ENCODE data around the gene TSPAN15. TPM values are rescaled to one million over a fixed set of nuclear protein-coding genes. Genes with fewer than 3 reads are reported as not detected.

TSPAN15 gene
- total RNA-seq, 1 experiment from 2014 or later: 108 TPM

GRCh38 chr10:69508738-69509340, 57.6 kb downstream of the TSPAN15 start:
- Histone ChIP-seq H3K27me3 (ENCODE audit: insufficient read depth, low read depth) (no peaks in the 10 kb centered on the region), H3K27ac (no peak overlapping the region), H3K36me3 (ENCODE audit: low read depth) (peaks cover 9% of the 10 kb centered on the region; the same call in 1 of the 2 replicates), H3K4me3 (no peak overlapping the region), H3K4me1 (replicated peaks; ENCODE audit: insufficient read depth) (peaks cover 11% of the 10 kb centered on the region), H4K20me1 (ENCODE audit: insufficient read depth) (no peaks in the 10 kb centered on the region), H2AFZ (no peak overlapping the region), H3K9me3 (ENCODE audit: insufficient read depth, low read depth) (no peaks in the 10 kb centered on the region), H3K4me2 (no peak overlapping the region), H3K9me2 (ENCODE audit: insufficient read depth) (no peaks in the 10 kb centered on the region), H3F3A (ENCODE audit: insufficient read depth, low read depth) (peaks cover 14% of the 10 kb centered on the region; the same call in 1 of the 2 replicates), H3K79me2 (ENCODE audit: low read depth) (no peaks in the 10 kb centered on the region)
- ChIA-PET POLR2A (ENCODE audit: unreplicated experiment) (no interaction called here), CTCF (interaction anchor here (0.7 kb wide), 1 partner anchor 130 kb away, joined by 3 read pairs; no protein-coding TSS in a partner anchor)
- no TSS peak for BruUV-seq (replicated peaks)
- no peak for DNase-seq
- intact Hi-C loops (cut with micrococcal nuclease; ENCODE audit: unreplicated experiment): no loop called here
- no peak for TF ChIP-seq CTCF (conservative IDR thresholded peaks at IDR 0.05)
- no peak for TF ChIP-seq EZH2 (IDR thresholded peaks at IDR 0.05; ENCODE audit: low read depth)

GRCh38 chr10:69512901-69513300, 61.6 kb downstream of the TSPAN15 start:
- Histone ChIP-seq H3K36me3 (ENCODE audit: low read depth) (peaks cover 3% of the 10 kb centered on the region; the same call in 1 of the 2 replicates), H3F3A (ENCODE audit: insufficient read depth, low read depth) (peaks cover 17% of the 10 kb centered on the region; the same call in 1 of the 2 replicates), H3K27me3 (ENCODE audit: insufficient read depth, low read depth) (no peaks in the 10 kb centered on the region), H3K4me2 (no peak overlapping the region), H3K4me1 (replicated peaks; ENCODE audit: insufficient read depth) (no peaks in the 10 kb centered on the region), H3K79me2 (ENCODE audit: low read depth) (no peaks in the 10 kb centered on the region), H3K4me3 (no peak overlapping the region), H4K20me1 (ENCODE audit: insufficient read depth) (peaks cover 4% of the 10 kb centered on the region; the same call in 1 of the 2 replicates), H3K9me2 (ENCODE audit: insufficient read depth) (no peaks in the 10 kb centered on the region), H3K27ac (no peak overlapping the region), H2AFZ (no peak overlapping the region), H3K9me3 (ENCODE audit: insufficient read depth, low read depth) (no peaks in the 10 kb centered on the region)
- TF ChIP-seq EZH2 (IDR thresholded peaks at IDR 0.05; ENCODE audit: low read depth): no peak
- TF ChIP-seq CTCF (conservative IDR thresholded peaks at IDR 0.05): no peak
- ChIA-PET CTCF (interaction anchor here (3.5 kb wide), 1 partner anchor 124 kb away, joined by 43 read pairs; no protein-coding TSS in a partner anchor), POLR2A (ENCODE audit: unreplicated experiment) (no interaction called here)
- intact Hi-C loops (cut with micrococcal nuclease; ENCODE audit: unreplicated experiment): loop anchor here (1.0 to 10.0 kb wide), 2 partner anchors 104 to 402 kb away; no protein-coding TSS in a partner anchor
- BruUV-seq (replicated peaks): no TSS peak
- DNase-seq: no peak

- H3K4me3 ChIP-seq: no peak overlapping the region
- no peaks in the 10 kb centered on the region for H3K9me3 ChIP-seq (ENCODE audit: insufficient read depth, low read depth)
- intact Hi-C loops (cut with micrococcal nuclease; ENCODE audit: unreplicated experiment): loop anchor here (1.0 to 10.0 kb wide), 3 partner anchors 87 to 401 kb away; no protein-coding TSS in a partner anchor
- no peak overlapping the region for H3K27ac ChIP-seq
- TF ChIP-seq CTCF (conservative IDR thresholded peaks at IDR 0.05) (peak; percentile 39; the same call in 1 of the 2 replicates), EZH2 (IDR thresholded peaks at IDR 0.05; ENCODE audit: low read depth) (no peak)
- no peaks in the 10 kb centered on the region for H3K79me2 ChIP-seq (ENCODE audit: low read depth)
- no peaks in the 10 kb centered on the region for H3K4me1 ChIP-seq (replicated peaks; ENCODE audit: insufficient read depth)
- no peak for DNase-seq
- ChIA-PET CTCF (interaction anchor here (3.5 kb wide), 1 partner anchor 123 kb away, joined by 43 read pairs; no protein-coding TSS in a partner anchor), POLR2A (ENCODE audit: unreplicated experiment) (no interaction called here)
- H3K27me3 ChIP-seq (ENCODE audit: insufficient read depth, low read depth): no peaks in the 10 kb centered on the region
- no peak overlapping the region for H3K4me2 ChIP-seq
- no peaks in the 10 kb centered on the region for H3K9me2 ChIP-seq (ENCODE audit: insufficient read depth)
- BruUV-seq (replicated peaks): no TSS peak
- H3K36me3 ChIP-seq (ENCODE audit: low read depth): peaks cover under 1% of the 10 kb centered on the region; the same call in 1 of the 2 replicates
- no peak overlapping the region for H2AFZ ChIP-seq
- peaks cover 17% of the 10 kb centered on the region; the same call in 1 of the 2 replicates for H3F3A ChIP-seq (ENCODE audit: insufficient read depth, low read depth)
- peaks cover 4% of the 10 kb centered on the region; the same call in 1 of the 2 replicates for H4K20me1 ChIP-seq (ENCODE audit: insufficient read depth)
Measured at GRCh38 chr10:69513617-69514016, 62.4 kb downstream of the TSPAN15 start.
